ENCODE data around the gene NKTR.
A peak's percentile ranks its signal among the peaks of the same experiment; 100 is the strongest.

The NKTR gene

GRCh38 chr3:42649006-42649405, 48.5 kb downstream of the NKTR start:
- no peak for TF ChIP-seq CTCF (IDR thresholded peaks at IDR 0.05; ENCODE audit: low read length, missing control alignments)
- DNase-seq (ENCODE audit: low read depth) = no peak
- no peak overlapping the region for H3K4me3 ChIP-seq (replicated peaks; ENCODE audit: low read depth, low read length)

- DNase-seq (ENCODE audit: low read depth) = no peak
Measured at GRCh38 chr3:42649783-42650182, 49.3 kb downstream of the NKTR start.

GRCh38 chr3:42651248-42652091, 51.0 kb downstream of the NKTR start:
- TF ChIP-seq CTCF (IDR thresholded peaks at IDR 0.05; ENCODE audit: low read length, missing control alignments) = no peak
- peak overlapping the region; percentile 6 for H3K4me3 ChIP-seq (replicated peaks; ENCODE audit: low read depth, low read length)
- DNase-seq (ENCODE audit: low read depth) = peak; percentile 52

More at GRCh38 chr3:42649783-42650182, 49.3 kb downstream of the NKTR start:
- H3K4me3 ChIP-seq (replicated peaks; ENCODE audit: low read depth, low read length) = no peak overlapping the region
- TF ChIP-seq CTCF (IDR thresholded peaks at IDR 0.05; ENCODE audit: low read length, missing control alignments) = no peak

GRCh38 chr3:42652251-42652610, 51.7 kb downstream of the NKTR start:
- TF ChIP-seq CTCF (IDR thresholded peaks at IDR 0.05; ENCODE audit: low read length, missing control alignments) = no peak
- H3K4me3 ChIP-seq (replicated peaks; ENCODE audit: low read depth, low read length) = peak overlapping the region; percentile 86
- DNase-seq (ENCODE audit: low read depth) = no peak

- peak overlapping the region; percentile 86 for H3K4me3 ChIP-seq (replicated peaks; ENCODE audit: low read depth, low read length)
- TF ChIP-seq CTCF (IDR thresholded peaks at IDR 0.05; ENCODE audit: low read length, missing control alignments) = no peak
- DNase-seq (ENCODE audit: low read depth) = peak; percentile 73
Measured at GRCh38 chr3:42652611-42653302, 52.3 kb downstream of the NKTR start.

GRCh38 chr3:42653303-42653559, 52.7 kb downstream of the NKTR start:
- DNase-seq (ENCODE audit: low read depth) = no peak
- peak overlapping the region; percentile 86 for H3K4me3 ChIP-seq (replicated peaks; ENCODE audit: low read depth, low read length)
- no peak for TF ChIP-seq CTCF (IDR thresholded peaks at IDR 0.05; ENCODE audit: low read length, missing control alignments)
